PC-9 (cell line): ENCODE data around the gene RALGPS1. TPM values are rescaled to one million over a fixed set of nuclear protein-coding genes. Genes with fewer than 3 reads are reported as not detected.

Source experiments
- BruUV-seq: library from RNA; stranded (reverse); fragments of 400-500 nt; replicated peaks from 2 replicates; lab custom pipeline; 2021; lab: Mats Ljungman, UMichigan
- CTCF ChIA-PET: fragments of 300-600 bp; sonication (Branson Sonifier 250); formaldehyde crosslinking; loops from one replicate; lab custom pipeline; 2022; ENCODE audit warnings: antibody characterized with exemption; lab: Charles Lee
- POLR2A ChIA-PET: fragments of 300-600 bp; sonication (Branson Sonifier 250); formaldehyde crosslinking; loops from one replicate; lab custom pipeline; 2022; ENCODE audit warnings: antibody characterized with exemption; ENCODE audit not compliant: unreplicated experiment; lab: Charles Lee
- DNase-seq, 2 experiments: peaks; one replicate each; pipeline versions ENCODE4 v3.0.0 to v3.0.0-alpha.2; 2015 to 2022; ENCODE audit warnings: mixed read lengths in 1 of 2
- H2AFZ ChIP-seq: fragments of 200-600 bp; sonication (generic); 2 replicates; pipeline ENCODE4 v1.8.1; 2017; ENCODE audit warnings: antibody characterized with exemption
- H3F3A ChIP-seq: fragments of 200-600 bp; sonication (generic); 2 replicates; pipeline ENCODE4 v1.8.1; 2017; ENCODE audit warnings: antibody characterized with exemption, mild to moderate bottlenecking, low read depth; ENCODE audit not compliant: insufficient read depth
- H3K27ac ChIP-seq: fragments of 200-600 bp; sonication (generic); 2 replicates; pipeline ENCODE4 v1.6.1; 2016; ENCODE audit warnings: mixed run types
- H3K27me3 ChIP-seq: fragments of 200-600 bp; sonication (generic); 2 replicates; pipeline ENCODE4 v1.6.1; 2016; ENCODE audit warnings: low read depth, mixed run types; ENCODE audit not compliant: insufficient read depth
- H3K36me3 ChIP-seq: fragments of 200-600 bp; sonication (generic); 2 replicates; pipeline ENCODE4 v1.6.1; 2016; ENCODE audit warnings: low read depth, mixed run types
- H3K4me1 ChIP-seq: fragments of 200-600 bp; sonication (generic); replicated peaks from 2 replicates; pipeline ENCODE4 v1.6.1; 2016; ENCODE audit warnings: mixed run types; ENCODE audit not compliant: insufficient read depth
- H3K4me2 ChIP-seq: fragments of 200-600 bp; sonication (generic); 2 replicates; pipeline ENCODE4 v1.6.1; 2017; ENCODE audit warnings: mixed run types
- H3K4me3 ChIP-seq: fragments of 200-600 bp; sonication (generic); 2 replicates; pipeline ENCODE4 v1.6.1; 2016; ENCODE audit warnings: mixed run types
- H3K79me2 ChIP-seq: fragments of 200-600 bp; sonication (generic); 2 replicates; pipeline ENCODE4 v1.6.1; 2017; ENCODE audit warnings: low read depth, mixed run types
- H3K9me2 ChIP-seq: fragments of 200-600 bp; sonication (generic); 2 replicates; pipeline ENCODE4 v1.8.1; 2017; ENCODE audit warnings: mild to moderate bottlenecking; ENCODE audit not compliant: insufficient read depth
- H3K9me3 ChIP-seq: fragments of 200-600 bp; sonication (generic); 2 replicates; pipeline ENCODE4 v1.8.1; 2016; ENCODE audit warnings: low read depth; ENCODE audit not compliant: insufficient read depth
- H4K20me1 ChIP-seq: fragments of 200-600 bp; sonication (generic); 2 replicates; pipeline ENCODE4 v1.8.1; 2017; ENCODE audit not compliant: insufficient read depth
- CTCF ChIP-seq: fragments of 200-600 bp; sonication (generic); conservative IDR thresholded peaks from 2 replicates; pipeline ENCODE4 v1.6.1; 2017; ENCODE audit warnings: mixed run types, antibody characterized with exemption, mild to moderate bottlenecking, moderate library complexity
- EZH2 ChIP-seq: fragments of 200-600 bp; sonication (generic); IDR thresholded peaks from 2 replicates; pipeline ENCODE4 v1.8.0; 2017; ENCODE audit warnings: antibody characterized with exemption, low read depth
- intact Hi-C: fragments of 100-400 bp; cut with micrococcal nuclease; formaldehyde crosslinking; loops from one replicate; pipeline ENCODE4 v1.10.0; 2022; ENCODE audit not compliant: unreplicated experiment
- total RNA-seq: library from RNA; stranded (reverse); gene quantifications from 2 replicates; pipeline ENCODE4 v1.2.3, GENCODE V29; 2021

The RALGPS1 gene
- total RNA-seq, 1 experiment from 2014 or later: 23.3 TPM

DNA sequence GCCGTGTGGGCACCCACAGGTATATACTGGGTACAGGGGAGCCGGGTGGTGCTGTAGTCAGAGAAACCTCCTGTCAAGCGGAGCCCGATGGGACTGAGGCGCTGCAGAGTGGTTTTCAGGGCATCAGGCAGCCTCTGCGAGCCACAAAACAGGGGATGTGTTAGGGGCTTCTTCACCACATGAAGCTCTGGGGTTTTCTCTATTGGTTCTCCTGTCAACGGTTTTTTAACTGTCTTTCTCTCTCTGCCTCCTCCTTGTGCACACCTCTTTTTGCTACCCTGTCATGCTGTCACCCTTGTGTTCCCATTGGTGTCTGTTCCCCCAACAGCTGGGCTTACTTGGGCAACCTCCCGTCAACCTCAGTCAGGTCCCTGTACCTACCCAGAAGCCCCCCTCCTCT, 19.9 kb downstream of the RALGPS1 start:
- ChIA-PET POLR2A (interaction anchor here (0.5 kb wide), 1 partner anchor 166 kb away, joined by 4 read pairs; no protein-coding TSS in a partner anchor), CTCF (no interaction called here)
- H3K79me2 ChIP-seq: no peaks in the 10 kb centered on the region
- intact Hi-C loops: no loop called here
- H3K4me3 ChIP-seq: no peak overlapping the region
- H3K9me2 ChIP-seq: no peaks in the 10 kb centered on the region
- H3K36me3 ChIP-seq: no peaks in the 10 kb centered on the region
- no peaks in the 10 kb centered on the region for H4K20me1 ChIP-seq
- no TSS peak for BruUV-seq
- H3K9me3 ChIP-seq: no peaks in the 10 kb centered on the region
- H3K4me1 ChIP-seq: no peaks in the 10 kb centered on the region
- H3K27me3 ChIP-seq: no peaks in the 10 kb centered on the region
- TF ChIP-seq EZH2: no peak
- no peak for TF ChIP-seq CTCF
- H3K4me2 ChIP-seq: no peak overlapping the region
- no peak overlapping the region for H2AFZ ChIP-seq
- H3F3A ChIP-seq: 0 out of 2 replicates have a peak, but pooled peaks cover 3% of the 10 kb centered on the region
- DNase-seq: no peak
- no peak overlapping the region for H3K27ac ChIP-seq

DNA sequence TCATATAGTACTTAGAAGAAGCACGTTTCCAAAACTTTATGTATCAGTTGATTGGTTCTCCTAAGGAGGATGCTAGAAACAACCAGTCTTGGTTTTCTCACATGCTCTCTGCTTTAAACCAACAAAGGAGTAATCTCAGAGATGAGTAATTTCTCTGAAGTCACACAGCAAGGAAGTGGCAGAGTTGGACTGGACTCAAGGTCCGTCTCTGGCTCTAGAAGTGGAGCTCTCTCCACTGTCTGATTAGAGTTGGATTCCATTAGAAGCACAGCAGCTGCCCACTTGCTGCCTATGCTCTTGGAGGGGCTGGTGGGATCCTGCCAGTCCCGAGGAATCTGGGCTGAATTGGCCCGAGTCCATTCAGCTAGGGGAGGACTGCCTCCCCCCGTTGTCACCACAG, 21.0 kb downstream of the RALGPS1 start:
- Histone ChIP-seq H3K4me3 (no peak overlapping the region), H3F3A (0 out of 2 replicates have a peak, but pooled peaks cover 3% of the 10 kb centered on the region), H3K27ac (no peak overlapping the region), H3K4me1 (no peaks in the 10 kb centered on the region), H2AFZ (no peak overlapping the region), H3K9me3 (no peaks in the 10 kb centered on the region), H3K79me2 (no peaks in the 10 kb centered on the region), H3K4me2 (no peak overlapping the region), H4K20me1 (no peaks in the 10 kb centered on the region), H3K36me3 (no peaks in the 10 kb centered on the region), H3K27me3 (no peaks in the 10 kb centered on the region), H3K9me2 (no peaks in the 10 kb centered on the region)
- intact Hi-C loops: no loop called here
- POLR2A ChIA-PET: no interaction called here
- CTCF ChIA-PET: no interaction called here
- TF ChIP-seq EZH2 (no peak), CTCF (no peak)
- DNase-seq: no peak
- BruUV-seq: no TSS peak

- H4K20me1 ChIP-seq: no peaks in the 10 kb centered on the region
- no peak overlapping the region for H2AFZ ChIP-seq
- H3K4me1 ChIP-seq: no peaks in the 10 kb centered on the region
- H3K27me3 ChIP-seq: no peaks in the 10 kb centered on the region
- no peaks in the 10 kb centered on the region for H3K79me2 ChIP-seq
- no TSS peak for BruUV-seq
- no peak for DNase-seq
- ChIA-PET CTCF (no interaction called here), POLR2A (no interaction called here)
- no peaks in the 10 kb centered on the region for H3K9me3 ChIP-seq
- 0 out of 2 replicates have a peak, but pooled peaks cover 3% of the 10 kb centered on the region for H3F3A ChIP-seq
- TF ChIP-seq EZH2 (no peak), CTCF (no peak)
- no peak overlapping the region for H3K4me3 ChIP-seq
- H3K4me2 ChIP-seq: no peak overlapping the region
- intact Hi-C loops: no loop called here
- no peaks in the 10 kb centered on the region for H3K36me3 ChIP-seq
- no peaks in the 10 kb centered on the region for H3K9me2 ChIP-seq
- H3K27ac ChIP-seq: no peak overlapping the region
Observed at GRCh38 chr9:126937444-126937843, 22.9 kb downstream of the RALGPS1 start.
